Measurements from ENCODE around the gene CHCHD10. TPM values are rescaled to one million over a fixed set of nuclear protein-coding genes. Genes with fewer than 3 reads are reported as not detected.

Gene CHCHD10
- polyA plus RNA-seq, 3 donors = 62.2 to 122 (median 98.4) TPM

GRCh38 chr22:23793326-23793725, 25.6 kb upstream of the CHCHD10 start:
- DNase-seq (ENCODE audit: extremely low read depth in 1 of 11, low read depth in 9 of 11, low spot score in 4 of 11) = no peak

- DNase-seq (ENCODE audit: extremely low read depth in 1 of 11, low read depth in 9 of 11, low spot score in 4 of 11) = no peak
These were observed 24.2 kb upstream of the CHCHD10 start for GRCh38 chr22:23791738-23792645.

GRCh38 chr22:23790819-23791737, 23.3 kb upstream of the CHCHD10 start:
- DNase-seq (ENCODE audit: extremely low read depth in 1 of 11, low read depth in 9 of 11, low spot score in 4 of 11) = no peak

- DNase-seq (ENCODE audit: extremely low read depth in 1 of 11, low read depth in 9 of 11, low spot score in 4 of 11) = no peak
These were observed 21.9 kb upstream of the CHCHD10 start for GRCh38 chr22:23789638-23790037.

- DNase-seq (ENCODE audit: extremely low read depth in 1 of 11, low read depth in 9 of 11, low spot score in 4 of 11) = no peak
These were observed 21.3 kb upstream of the CHCHD10 start for GRCh38 chr22:23789121-23789520.

GRCh38 chr22:23787910-23788309, 20.1 kb upstream of the CHCHD10 start:
- DNase-seq (ENCODE audit: extremely low read depth in 1 of 11, low read depth in 9 of 11, low spot score in 4 of 11) = no peak

GRCh38 chr22:23787600-23787896, 19.8 kb upstream of the CHCHD10 start:
- no peak for DNase-seq (ENCODE audit: extremely low read depth in 1 of 11, low read depth in 9 of 11, low spot score in 4 of 11)

- DNase-seq (ENCODE audit: extremely low read depth in 1 of 11, low read depth in 9 of 11, low spot score in 4 of 11) = peak; percentile 77 to 90 (median 84)
These were observed 19.2 kb upstream of the CHCHD10 start, which contains the start of gene SMARCB1 for GRCh38 chr22:23786752-23787599. Gene SMARCB1 (plus strand): TSS chr22:23786966. CDS start chr22:23787170, 204 bp downstream.

- no peak for DNase-seq (ENCODE audit: extremely low read depth in 1 of 11, low read depth in 9 of 11, low spot score in 4 of 11)
These were observed 18.5 kb upstream of the CHCHD10 start for GRCh38 chr22:23786261-23786710.

GRCh38 chr22:23784215-23784732, 16.5 kb upstream of the CHCHD10 start:
- DNase-seq (ENCODE audit: extremely low read depth in 1 of 11, low read depth in 9 of 11, low spot score in 4 of 11) = no peak

- DNase-seq (ENCODE audit: extremely low read depth in 1 of 11, low read depth in 9 of 11, low spot score in 4 of 11) = no peak
These were observed 15.7 kb upstream of the CHCHD10 start for GRCh38 chr22:23783265-23784150.

GRCh38 chr22:23782703-23783102, 14.9 kb upstream of the CHCHD10 start:
- no peak for DNase-seq (ENCODE audit: extremely low read depth in 1 of 11, low read depth in 9 of 11, low spot score in 4 of 11)

- no peak for DNase-seq (ENCODE audit: extremely low read depth in 1 of 11, low read depth in 9 of 11, low spot score in 4 of 11)
These were observed 14.5 kb upstream of the CHCHD10 start for GRCh38 chr22:23782252-23782651.

GRCh38 chr22:23781511-23782183, 13.9 kb upstream of the CHCHD10 start:
- DNase-seq (ENCODE audit: extremely low read depth in 1 of 11, low read depth in 9 of 11, low spot score in 4 of 11) = no peak

GRCh38 chr22:23781065-23781464, 13.3 kb upstream of the CHCHD10 start:
- no peak for DNase-seq (ENCODE audit: extremely low read depth in 1 of 11, low read depth in 9 of 11, low spot score in 4 of 11)

- DNase-seq (ENCODE audit: extremely low read depth in 1 of 11, low read depth in 9 of 11, low spot score in 4 of 11) = no peak
These were observed 12.5 kb upstream of the CHCHD10 start for GRCh38 chr22:23780146-23780748.

GRCh38 chr22:23779731-23780130, 12.0 kb upstream of the CHCHD10 start:
- DNase-seq (ENCODE audit: extremely low read depth in 1 of 11, low read depth in 9 of 11, low spot score in 4 of 11) = no peak

Measured in renal cortex interstitium (tissue), 11 donors.